Measurements from ENCODE around the gene UBE2J2.

Gene UBE2J2

DNA sequence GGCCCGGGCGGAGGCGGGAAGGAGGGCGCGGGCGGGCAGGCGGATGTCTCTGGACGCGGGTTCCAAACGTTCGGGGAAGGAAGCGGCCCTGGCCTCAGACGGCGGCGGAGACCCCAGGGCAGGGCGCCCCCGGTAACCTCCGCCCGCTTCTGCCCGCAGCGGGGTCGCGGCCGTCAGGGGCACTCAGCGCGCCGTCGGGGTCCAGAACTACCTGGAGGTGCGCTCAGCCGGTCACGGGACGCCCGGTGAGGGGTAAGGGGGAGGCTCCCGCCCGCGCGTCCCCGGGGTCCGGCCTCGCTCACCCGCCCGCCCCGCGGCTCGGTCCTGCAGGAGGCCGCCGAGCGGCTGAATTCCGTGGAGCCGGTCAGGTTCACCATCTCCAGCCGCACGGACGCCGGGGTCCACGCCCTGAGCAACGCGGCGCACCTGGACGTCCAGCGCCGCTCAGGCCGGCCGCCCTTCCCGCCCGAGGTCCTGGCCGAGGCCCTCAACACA is 35.1 kb upstream of the UBE2J2 start:
- Histone ChIP-seq H3K9ac (ENCODE audit: low read depth, low read length) (peak overlapping the region; percentile 57; the same call in 1 of the 2 replicates), H3K9me3 (ENCODE audit: control insufficient read depth, insufficient read depth, low read length) (no peaks in the 10 kb centered on the region), H3K36me3 (ENCODE audit: control insufficient read depth, insufficient read depth, low read length) (peaks cover 39% of the 10 kb centered on the region), H3K4me1 (ENCODE audit: control insufficient read depth, insufficient read depth, low read length) (peaks cover 38% of the 10 kb centered on the region), H3K27me3 (ENCODE audit: control insufficient read depth, insufficient read depth, low read length) (no peaks in the 10 kb centered on the region; the same call in 1 of the 2 replicates), H3K4me3 (ENCODE audit: low read depth, low read length) (peak overlapping the region; percentile 75), H3K27ac (ENCODE audit: low read depth, low read length) (peak overlapping the region; percentile 85)

DNA sequence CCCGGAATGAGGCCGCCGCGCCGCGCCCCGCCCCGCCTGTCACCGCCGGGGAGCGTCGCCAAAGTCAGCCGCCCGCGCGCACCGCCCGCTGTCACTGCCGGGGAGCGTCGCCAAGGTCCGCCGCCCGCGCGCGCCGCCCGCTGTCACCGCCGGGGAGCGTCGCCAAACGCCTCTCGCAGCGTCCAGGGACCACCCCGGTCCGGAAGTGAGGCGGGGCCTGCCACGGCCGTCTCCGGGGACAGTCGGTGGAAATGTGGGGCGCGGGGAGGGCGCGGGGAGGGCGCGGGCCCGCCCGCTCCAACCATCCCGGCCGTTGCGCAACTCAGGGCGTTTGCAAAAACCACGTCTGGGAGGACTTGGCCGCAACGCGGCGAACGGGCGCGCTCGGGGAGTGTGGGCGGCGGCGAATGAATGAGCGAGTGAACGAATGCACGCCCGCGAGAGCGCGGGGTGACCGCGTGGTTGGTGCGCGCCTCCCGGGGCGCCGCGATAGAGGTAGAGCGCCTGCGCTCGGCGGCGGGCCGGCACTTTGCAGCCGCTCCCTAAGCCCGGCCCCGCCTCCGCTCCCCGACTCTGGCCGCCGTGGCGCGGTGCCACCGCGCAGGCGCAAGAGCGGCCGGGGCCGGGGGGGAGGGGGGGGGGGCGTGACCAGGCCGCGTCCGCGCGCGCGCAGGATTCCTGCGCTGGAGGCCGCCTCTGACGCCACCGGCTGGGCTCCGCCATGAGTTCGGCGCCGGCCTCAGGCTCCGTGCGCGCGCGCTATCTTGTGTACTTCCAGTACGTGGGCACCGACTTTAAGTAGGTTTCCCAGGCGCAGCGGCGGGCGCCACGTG is 34.5 kb upstream of the UBE2J2 start, which contains the start of the genes ACAP3 and PUSL1:
Gene ACAP3, minus strand, starts transcription at position 8 of the 833 bp plus-strand sequence. CDS start 115 bp downstream, outside the sequence.
Gene PUSL1, plus strand, starts transcription at position 675 of the 833 bp plus-strand sequence. Its CDS starts 47 bp downstream, at position 722.
- H3K27ac ChIP-seq (ENCODE audit: low read depth, low read length), result peak within 1 kb of the TSS; percentile 86
- peak within 1 kb of the TSS; percentile 75 for H3K4me3 ChIP-seq (ENCODE audit: low read depth, low read length)
- H3K9ac ChIP-seq (ENCODE audit: low read depth, low read length), result peak within 1 kb of the TSS; percentile 57; the same call in 1 of the 2 replicates
- peaks cover 32% of the 10 kb centered on the region for H3K36me3 ChIP-seq (ENCODE audit: control insufficient read depth, insufficient read depth, low read length)
- H3K27me3 ChIP-seq (ENCODE audit: control insufficient read depth, insufficient read depth, low read length), result no peaks in the 10 kb centered on the region; the same call in 1 of the 2 replicates
- H3K9me3 ChIP-seq (ENCODE audit: control insufficient read depth, insufficient read depth, low read length), result no peaks in the 10 kb centered on the region
- H3K4me1 ChIP-seq (ENCODE audit: control insufficient read depth, insufficient read depth, low read length), result peaks cover 38% of the 10 kb centered on the region

DNA sequence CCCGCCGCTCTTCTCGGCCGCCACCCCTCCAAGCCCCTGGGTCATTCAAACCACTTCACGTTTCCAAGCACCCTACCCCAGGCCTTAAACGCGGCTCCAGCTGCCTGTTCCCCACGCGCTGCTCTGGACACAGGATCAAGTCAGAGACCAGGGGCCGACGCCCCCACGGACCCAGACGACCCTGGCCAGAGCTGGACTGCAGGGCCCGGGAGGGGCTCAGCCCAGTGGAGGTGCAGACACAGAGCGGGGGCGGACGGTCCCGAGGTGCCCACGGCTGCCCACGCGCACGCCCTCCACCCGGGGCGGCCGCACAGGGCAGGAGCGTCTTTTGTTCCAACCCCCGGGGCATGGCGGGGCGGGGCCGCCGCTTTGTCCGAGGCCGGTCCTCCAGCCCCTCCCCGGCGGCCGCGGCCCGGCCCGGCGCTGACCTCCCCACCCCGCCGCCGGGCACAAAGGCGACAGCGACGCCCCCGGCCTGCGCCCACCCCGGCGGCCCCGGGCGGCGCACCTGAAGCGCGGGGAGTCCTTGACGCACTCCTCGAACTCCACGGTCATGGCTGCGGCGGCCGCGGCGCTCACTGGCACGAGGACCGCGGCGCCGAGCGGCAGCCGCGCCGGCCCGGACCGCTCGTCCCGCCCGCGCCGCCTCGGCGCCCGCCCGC is 33.7 kb upstream of the UBE2J2 start:
- Histone ChIP-seq H3K9ac (ENCODE audit: low read depth, low read length) (peak overlapping the region; percentile 28; the same call in 1 of the 2 replicates), H3K27me3 (ENCODE audit: control insufficient read depth, insufficient read depth, low read length) (no peaks in the 10 kb centered on the region; the same call in 1 of the 2 replicates), H3K36me3 (ENCODE audit: control insufficient read depth, insufficient read depth, low read length) (peaks cover 25% of the 10 kb centered on the region), H3K9me3 (ENCODE audit: control insufficient read depth, insufficient read depth, low read length) (no peaks in the 10 kb centered on the region), H3K4me1 (ENCODE audit: control insufficient read depth, insufficient read depth, low read length) (peaks cover 38% of the 10 kb centered on the region), H3K4me3 (ENCODE audit: low read depth, low read length) (peak overlapping the region; percentile 75), H3K27ac (ENCODE audit: low read depth, low read length) (peak overlapping the region; percentile 40)

DNA sequence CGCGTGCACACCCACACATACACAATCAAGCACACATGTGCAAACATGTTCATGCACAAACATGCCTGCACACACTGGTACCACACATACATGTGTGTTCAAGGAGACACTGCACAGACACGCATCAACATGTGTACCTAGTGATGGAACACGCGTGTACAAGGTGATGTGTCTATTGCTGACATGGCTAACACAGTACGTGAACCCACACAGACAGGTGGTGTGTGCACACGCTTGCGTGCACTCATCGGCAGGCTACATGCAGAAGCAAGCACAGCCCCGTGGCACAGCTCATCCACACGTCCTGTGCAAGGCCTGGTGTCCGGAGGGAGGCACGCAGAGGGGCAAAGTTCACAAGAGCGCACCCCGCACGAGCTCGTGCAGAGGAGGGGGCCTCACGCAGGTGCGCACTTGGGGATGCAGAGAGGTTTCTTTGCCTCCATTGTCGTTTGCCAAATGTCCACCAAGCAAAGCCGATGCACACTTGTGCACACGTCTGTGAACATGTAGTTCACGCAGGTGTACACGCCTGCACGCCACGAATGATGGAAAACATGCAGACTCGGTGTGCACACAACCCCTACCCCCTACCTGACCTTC is 33.1 kb upstream of the UBE2J2 start:
- Histone ChIP-seq H3K9ac (ENCODE audit: low read depth, low read length) (no peak overlapping the region), H3K36me3 (ENCODE audit: control insufficient read depth, insufficient read depth, low read length) (peaks cover 19% of the 10 kb centered on the region), H3K4me3 (ENCODE audit: low read depth, low read length) (peak overlapping the region; percentile 75), H3K27ac (ENCODE audit: low read depth, low read length) (no peak overlapping the region), H3K4me1 (ENCODE audit: control insufficient read depth, insufficient read depth, low read length) (peaks cover 38% of the 10 kb centered on the region), H3K27me3 (ENCODE audit: control insufficient read depth, insufficient read depth, low read length) (no peaks in the 10 kb centered on the region; the same call in 1 of the 2 replicates), H3K9me3 (ENCODE audit: control insufficient read depth, insufficient read depth, low read length) (no peaks in the 10 kb centered on the region)

GRCh38 chr1:1306070-1306660 is 32.5 kb upstream of the UBE2J2 start:
- peaks cover 13% of the 10 kb centered on the region for H3K36me3 ChIP-seq (ENCODE audit: control insufficient read depth, insufficient read depth, low read length)
- H3K27me3 ChIP-seq (ENCODE audit: control insufficient read depth, insufficient read depth, low read length), result no peaks in the 10 kb centered on the region; the same call in 1 of the 2 replicates
- no peaks in the 10 kb centered on the region for H3K9me3 ChIP-seq (ENCODE audit: control insufficient read depth, insufficient read depth, low read length)
- H3K27ac ChIP-seq (ENCODE audit: low read depth, low read length), result peak overlapping the region; percentile 78
- H3K9ac ChIP-seq (ENCODE audit: low read depth, low read length), result no peak overlapping the region
- H3K4me3 ChIP-seq (ENCODE audit: low read depth, low read length), result no peak overlapping the region; the same call in 1 of the 2 replicates
- H3K4me1 ChIP-seq (ENCODE audit: control insufficient read depth, insufficient read depth, low read length), result peaks cover 38% of the 10 kb centered on the region

DNA sequence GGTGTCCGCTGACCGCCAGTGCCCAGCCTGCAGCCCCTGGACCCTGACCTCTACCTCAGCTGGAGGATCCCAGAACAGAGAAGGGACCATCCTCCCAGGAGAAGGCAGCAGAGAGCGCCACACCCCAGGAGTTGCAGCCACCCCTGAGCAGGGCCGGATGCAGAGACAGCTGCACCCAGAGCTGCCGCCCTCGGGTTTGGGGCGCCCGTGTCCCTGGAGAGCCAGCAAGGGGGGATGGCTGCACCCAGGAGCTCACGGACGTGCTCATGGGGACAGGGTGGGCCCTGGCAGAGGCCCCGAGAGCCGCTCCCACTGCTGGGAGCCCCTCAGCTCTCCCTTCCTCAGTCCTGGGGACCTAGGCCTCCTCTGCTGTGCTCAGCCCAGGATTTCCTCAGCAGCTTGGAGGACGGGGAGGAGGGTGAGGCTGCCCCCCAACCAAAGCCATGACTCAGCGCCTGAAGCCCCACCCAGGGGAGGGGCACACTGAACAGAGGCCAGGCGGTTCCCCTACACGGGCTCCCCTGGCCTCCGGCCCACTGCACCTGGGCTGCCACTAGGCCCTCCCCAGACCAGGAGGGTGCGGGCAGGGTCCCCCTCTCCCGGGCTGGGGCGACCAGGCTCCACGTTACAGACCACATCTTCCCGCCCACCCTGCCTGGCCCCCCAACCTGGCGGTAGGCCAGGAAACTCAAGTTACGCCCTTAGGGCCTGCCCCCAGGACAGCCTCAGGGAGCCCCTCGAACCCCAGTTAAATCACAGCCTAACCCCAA is 31.8 kb upstream of the UBE2J2 start:
- no peaks in the 10 kb centered on the region for H3K9me3 ChIP-seq (ENCODE audit: control insufficient read depth, insufficient read depth, low read length)
- peaks cover 38% of the 10 kb centered on the region for H3K4me1 ChIP-seq (ENCODE audit: control insufficient read depth, insufficient read depth, low read length)
- 0 out of 2 replicates have a peak overlapping the region, but pooled peaks have one; percentile 33 for H3K9ac ChIP-seq (ENCODE audit: low read depth, low read length)
- H3K27me3 ChIP-seq (ENCODE audit: control insufficient read depth, insufficient read depth, low read length), result no peaks in the 10 kb centered on the region; the same call in 1 of the 2 replicates
- peak overlapping the region; percentile 78 for H3K27ac ChIP-seq (ENCODE audit: low read depth, low read length)
- peaks cover 6% of the 10 kb centered on the region for H3K36me3 ChIP-seq (ENCODE audit: control insufficient read depth, insufficient read depth, low read length)
- H3K4me3 ChIP-seq (ENCODE audit: low read depth, low read length), result peak overlapping the region; percentile 47; the same call in 1 of the 2 replicates

DNA sequence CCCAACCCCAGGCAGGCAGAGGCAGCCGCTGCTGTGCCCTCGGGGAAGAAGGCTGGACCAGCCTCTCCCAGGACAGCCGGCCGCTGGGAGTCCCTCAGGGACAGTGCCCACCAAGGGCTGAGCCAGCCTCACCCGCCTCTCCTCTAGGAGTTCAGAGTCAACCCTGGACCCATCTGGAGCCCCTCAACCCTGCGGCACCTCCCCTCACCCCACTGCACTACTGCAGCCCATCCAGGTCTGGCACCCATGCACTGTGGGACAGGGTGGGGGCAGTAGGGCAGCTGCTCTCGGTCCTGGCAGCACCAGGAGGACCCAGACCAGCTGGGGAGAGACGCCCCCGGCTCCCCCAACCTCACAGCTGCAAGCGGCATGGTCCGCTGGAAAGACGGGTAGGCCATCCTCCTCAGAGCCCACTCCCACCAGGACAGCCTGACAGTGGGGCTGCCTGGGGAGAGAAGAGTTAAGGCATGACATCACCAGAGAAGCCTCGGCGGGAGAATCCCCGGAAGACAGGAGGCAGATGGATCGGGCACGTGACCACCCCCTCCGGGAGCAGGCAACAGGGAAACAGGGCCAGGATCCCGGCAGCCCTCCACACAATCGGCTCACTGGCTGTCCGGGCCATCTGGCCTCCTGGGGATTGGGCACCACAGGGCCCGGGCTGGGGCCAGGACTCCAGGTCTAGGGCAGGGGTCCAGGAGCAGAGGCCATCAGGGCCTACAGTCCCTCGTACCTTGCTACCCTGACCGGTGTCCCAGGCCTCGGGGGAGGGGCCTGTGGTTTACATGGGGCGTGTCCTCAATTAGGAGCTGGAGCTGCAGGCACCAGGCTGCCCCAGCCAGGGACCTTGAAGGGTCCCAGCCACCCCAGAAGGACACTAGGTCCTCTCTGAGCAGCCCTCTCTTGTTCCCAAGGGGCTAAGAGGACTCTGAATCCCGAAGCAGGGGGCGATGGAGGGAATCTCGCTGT is 31.0 kb upstream of the UBE2J2 start:
- H3K27ac ChIP-seq (ENCODE audit: low read depth, low read length), result peak overlapping the region; percentile 78

GRCh38 chr1:1303736-1304135 is 30.1 kb upstream of the UBE2J2 start:
- H3K9me3 ChIP-seq (ENCODE audit: control insufficient read depth, insufficient read depth, low read length), result no peaks in the 10 kb centered on the region
- H3K27ac ChIP-seq (ENCODE audit: low read depth, low read length), result no peak overlapping the region
- no peaks in the 10 kb centered on the region; the same call in 1 of the 2 replicates for H3K27me3 ChIP-seq (ENCODE audit: control insufficient read depth, insufficient read depth, low read length)
- no peak overlapping the region for H3K4me3 ChIP-seq (ENCODE audit: low read depth, low read length)
- no peaks in the 10 kb centered on the region for H3K36me3 ChIP-seq (ENCODE audit: control insufficient read depth, insufficient read depth, low read length)
- H3K4me1 ChIP-seq (ENCODE audit: control insufficient read depth, insufficient read depth, low read length), result peaks cover 29% of the 10 kb centered on the region
- no peak overlapping the region for H3K9ac ChIP-seq (ENCODE audit: low read depth, low read length)

More for the DNA sequence above, 31.0 kb upstream of the UBE2J2 start:
- H3K36me3 ChIP-seq (ENCODE audit: control insufficient read depth, insufficient read depth, low read length), result no peaks in the 10 kb centered on the region
- H3K27me3 ChIP-seq (ENCODE audit: control insufficient read depth, insufficient read depth, low read length), result no peaks in the 10 kb centered on the region; the same call in 1 of the 2 replicates
- H3K9me3 ChIP-seq (ENCODE audit: control insufficient read depth, insufficient read depth, low read length), result no peaks in the 10 kb centered on the region
- H3K4me3 ChIP-seq (ENCODE audit: low read depth, low read length), result peak overlapping the region; percentile 47
- H3K4me1 ChIP-seq (ENCODE audit: control insufficient read depth, insufficient read depth, low read length), result peaks cover 32% of the 10 kb centered on the region
- 0 out of 2 replicates have a peak overlapping the region, but pooled peaks have one; percentile 28 for H3K9ac ChIP-seq (ENCODE audit: low read depth, low read length)

GRCh38 chr1:1302951-1303509 is 29.4 kb upstream of the UBE2J2 start:
- Histone ChIP-seq H3K4me1 (ENCODE audit: control insufficient read depth, insufficient read depth, low read length) (peaks cover 29% of the 10 kb centered on the region), H3K9ac (ENCODE audit: low read depth, low read length) (no peak overlapping the region), H3K27ac (ENCODE audit: low read depth, low read length) (no peak overlapping the region), H3K36me3 (ENCODE audit: control insufficient read depth, insufficient read depth, low read length) (no peaks in the 10 kb centered on the region), H3K4me3 (ENCODE audit: low read depth, low read length) (no peak overlapping the region), H3K27me3 (ENCODE audit: control insufficient read depth, insufficient read depth, low read length) (no peaks in the 10 kb centered on the region; the same call in 1 of the 2 replicates), H3K9me3 (ENCODE audit: control insufficient read depth, insufficient read depth, low read length) (no peaks in the 10 kb centered on the region)
